K562 (cell line): Measurements from ENCODE around the gene TEPSIN. TPM values are rescaled to one million over a fixed set of nuclear protein-coding genes. Genes with fewer than 3 reads are reported as not detected.

Source experiments
- ATAC-seq: fragments of 200-7000 bp; cut with Tn5 transposase; 3 replicates; pipeline ENCODE4 v1.9.1; 2020; ENCODE audit warnings: moderate library complexity
- BruUV-seq: library from RNA; stranded (reverse); fragments of 400-500 nt; replicated peaks from 2 replicates; lab custom pipeline; 2021; lab: Mats Ljungman, UMichigan
- CTCF ChIA-PET: fragments of 300-600 bp; formaldehyde crosslinking; extraction: SDS; loops from one replicate; lab custom pipeline; 2021; ENCODE audit warnings: low intra/inter-chr PET ratio; lab: Yijun Ruan, JAX
- POLR2A ChIA-PET: fragments of 300-600, 350-650 bp; sonication (Branson Sonifier 250); formaldehyde crosslinking; extraction: SDS; loops from one replicate; lab custom pipeline; 2021; ENCODE audit warnings: antibody characterized with exemption, inconsistent platforms; lab: Yijun Ruan, JAX
- DNase-seq, 4 experiments: peaks; one replicate each; pipeline versions ENCODE4 v3.0.0 to v3.0.0-alpha.2; 2011 to 2018; ENCODE audit warnings: low spot score in 3 of 4, mixed read lengths in 3 of 4; ENCODE audit errors: extremely low read depth in 1 of 4
- FAIRE-seq: peaks from 2 replicates; lab custom pipeline; 2011; peaks lifted over from hg19 to GRCh38; lab: Jason Lieb, UNC
- H2AFZ ChIP-seq: 2 replicates; pipeline ENCODE4 v1.6.0; 2011; ENCODE audit warnings: low read depth, low read length, control low read depth, inconsistent platforms
- H3K27ac ChIP-seq: fragments of 200-600 bp; 3 replicates; pipeline ENCODE4 v1.8.0; 2011; ENCODE audit warnings: low read depth, mild to moderate bottlenecking, control low read depth, inconsistent platforms, low read length, moderate library complexity, mixed read lengths; ENCODE audit errors: extremely low read depth
- H3K27me3 ChIP-seq, 2 experiments: fragments of 300-600 bp in 1 of 2; 2 replicates in 1 of 2; 3 replicates in 1 of 2; pipeline versions ENCODE4 v1.6.0 to v1.8.0; 2011; ENCODE audit warnings: inconsistent platforms in 2 of 2, low read length in 2 of 2, mild to moderate bottlenecking in 1 of 2, mixed read lengths in 1 of 2, moderate library complexity in 1 of 2; ENCODE audit not compliant: control insufficient read depth in 2 of 2, insufficient read depth in 2 of 2
- H3K36me3 ChIP-seq: fragments of 300-600 bp; 3 replicates; pipeline ENCODE4 v1.8.0; 2011; ENCODE audit warnings: mild to moderate bottlenecking, low read length, inconsistent platforms; ENCODE audit not compliant: control insufficient read depth, insufficient read depth
- H3K4me1 ChIP-seq, 2 experiments: fragments of 200-600 bp in 1 of 2; replicated peaks in 1 of 2; 2 replicates in 1 of 2; 3 replicates in 1 of 2; pipeline versions ENCODE4 v1.5.1 to v1.8.0; 2011; ENCODE audit warnings: inconsistent platforms in 2 of 2, low read length in 2 of 2, mild to moderate bottlenecking in 1 of 2, mixed read lengths in 1 of 2, moderate library complexity in 1 of 2; ENCODE audit not compliant: control insufficient read depth in 2 of 2, insufficient read depth in 2 of 2
- H3K4me2 ChIP-seq: 2 replicates; pipeline ENCODE4 v1.6.1; 2011; ENCODE audit warnings: low read length, control low read depth, inconsistent platforms, mixed read lengths; ENCODE audit not compliant: insufficient read depth
- H3K4me3 ChIP-seq: fragments of 200-600 bp; sonication (generic), shearing (Covaris generic); 2 replicates; pipeline ENCODE4 v1.5.1; 2016; ENCODE audit warnings: control low read depth, inconsistent platforms
- H3K79me2 ChIP-seq: fragments of 200-600 bp; 3 replicates; pipeline ENCODE4 v1.8.0; 2011; ENCODE audit warnings: low read length, inconsistent platforms; ENCODE audit not compliant: control insufficient read depth, insufficient read depth
- H3K9ac ChIP-seq, 2 experiments: 2 replicates each; pipeline versions ENCODE4 v1.6.0 to v1.6.1; 2011; ENCODE audit warnings: low read depth in 2 of 2, low read length in 2 of 2, control low read depth in 1 of 2, inconsistent platforms in 1 of 2, mild to moderate bottlenecking in 1 of 2, mixed read lengths in 1 of 2; ENCODE audit not compliant: insufficient read depth in 1 of 2
- H3K9me1 ChIP-seq: one replicate; pipeline ENCODE4 v1.6.0; 2011; ENCODE audit warnings: inconsistent platforms, mild to moderate bottlenecking, low read length, moderate library complexity; ENCODE audit not compliant: control insufficient read depth, insufficient read depth
- H3K9me3 ChIP-seq: replicated peaks from 2 replicates; pipeline ENCODE4 v1.5.1; 2011; ENCODE audit warnings: low read depth, low read length, inconsistent platforms; ENCODE audit not compliant: control insufficient read depth, insufficient read depth
- H4K20me1 ChIP-seq: replicated peaks from 2 replicates; pipeline ENCODE4 v1.6.1; 2011; ENCODE audit warnings: low read length, inconsistent platforms, mixed read lengths; ENCODE audit not compliant: control insufficient read depth, insufficient read depth
- FOXA1 ChIP-seq: fragments of 450-650 bp; IDR thresholded peaks from 2 replicates; pipeline ENCODE4 v1.6.1; 2016; ENCODE audit warnings: mild to moderate bottlenecking, borderline replicate concordance
- PKNOX1 ChIP-seq: fragments of 450-650 bp; IDR thresholded peaks from 2 replicates; pipeline ENCODE4 v1.6.1; 2016
- RBM22 ChIP-seq: fragments of 200-400 bp; formaldehyde crosslinking; IDR thresholded peaks from 2 replicates; pipeline ENCODE4 v1.6.1; 2018; ENCODE audit warnings: low read length, low read depth; ENCODE audit not compliant: poor library complexity, severe bottlenecking
- WGBS: fragments of 100-300 bp; shearing (Covaris generic); methylation state at CpG from one replicate; pipeline ENCODE4 v1.1.6; 2016; ENCODE audit warnings: low coverage, mixed read lengths; ENCODE audit not compliant: insufficient coverage; ENCODE audit errors: missing lambda C conversion rate; 5-methylcytosine and 5-hydroxymethylcytosine counted together
- in situ Hi-C: fragments of 300-500 bp; cut with MboI; formaldehyde crosslinking; loops from 4 replicates; pipeline ENCODE4 v1.15.0; 2018; ENCODE audit warnings: inconsistent platforms, mixed read lengths
- intact Hi-C: fragments of 100-400 bp; cut with micrococcal nuclease; formaldehyde crosslinking; loops from 2 replicates; pipeline ENCODE4 v1.14.2; 2022
- polyA plus RNA-seq, 8 experiments: library from polyadenylated mRNA; depleted of rRNA in 4 of 8; stranded (reverse) in 5 of 8; unstranded in 3 of 8; fragments of >200 nt; fragmentation: Nextera tagmentation in 2 of 8; fragmentation: Illumina TruSeq in 1 of 8; extraction: Ambion mirVana in 2 of 8; extraction: Trizol in 1 of 8; gene quantifications; 2 replicates each; pipeline versions ENCODE4 v1.2.1 to v1.2.3, GENCODE V29; 2011 to 2014; ENCODE audit warnings: inconsistent platforms in 1 of 8, missing spikeins in 1 of 8
- total RNA-seq, 7 experiments: library from RNA; depleted of rRNA in 6 of 7; stranded (reverse); fragments of >200 nt in 6 of 7; fragmentation: Illumina TruSeq in 2 of 7; extraction: Trizol in 2 of 7; gene quantifications; 2 replicates each; pipeline versions ENCODE4 v1.2.1 to v1.2.3, GENCODE V29; 2011 to 2021; ENCODE audit warnings: low replicate concordance in 1 of 7
- TF ChIP-seq, protein P1 (sequence below): fragments of 200-800 bp; sonication (Bioruptor generic); IDR thresholded peaks from 2 replicates; pipeline ENCODE4 v1.6.1; 2017; ENCODE audit warnings: missing genetic modification characterization, missing compliant biosample characterization
- TF ChIP-seq, protein P2 (sequence below): fragments of 250-450 bp; sonication (Bioruptor Pico); IDR thresholded peaks from 2 replicates; pipeline ENCODE4 v1.5.1; 2021; ENCODE audit warnings: mild to moderate bottlenecking
- TF ChIP-seq, protein P3 (sequence below), 2 experiments: fragments of 450-650 bp; formaldehyde crosslinking in 1 of 2; IDR thresholded peaks; 2 replicates each; pipeline versions ENCODE4 v1.4.0 to v1.6.1; 2014 to 2020; ENCODE audit warnings: mild to moderate bottlenecking in 2 of 2, borderline replicate concordance in 1 of 2, low read depth in 1 of 2

The TEPSIN gene
- total and polyA plus RNA-seq, 9 of the 15 experiments (the other 6 are each of a cell fraction or from before 2014, with no cell fraction given) = 0.80 to 29.8 (median 5.3) TPM

DNA sequence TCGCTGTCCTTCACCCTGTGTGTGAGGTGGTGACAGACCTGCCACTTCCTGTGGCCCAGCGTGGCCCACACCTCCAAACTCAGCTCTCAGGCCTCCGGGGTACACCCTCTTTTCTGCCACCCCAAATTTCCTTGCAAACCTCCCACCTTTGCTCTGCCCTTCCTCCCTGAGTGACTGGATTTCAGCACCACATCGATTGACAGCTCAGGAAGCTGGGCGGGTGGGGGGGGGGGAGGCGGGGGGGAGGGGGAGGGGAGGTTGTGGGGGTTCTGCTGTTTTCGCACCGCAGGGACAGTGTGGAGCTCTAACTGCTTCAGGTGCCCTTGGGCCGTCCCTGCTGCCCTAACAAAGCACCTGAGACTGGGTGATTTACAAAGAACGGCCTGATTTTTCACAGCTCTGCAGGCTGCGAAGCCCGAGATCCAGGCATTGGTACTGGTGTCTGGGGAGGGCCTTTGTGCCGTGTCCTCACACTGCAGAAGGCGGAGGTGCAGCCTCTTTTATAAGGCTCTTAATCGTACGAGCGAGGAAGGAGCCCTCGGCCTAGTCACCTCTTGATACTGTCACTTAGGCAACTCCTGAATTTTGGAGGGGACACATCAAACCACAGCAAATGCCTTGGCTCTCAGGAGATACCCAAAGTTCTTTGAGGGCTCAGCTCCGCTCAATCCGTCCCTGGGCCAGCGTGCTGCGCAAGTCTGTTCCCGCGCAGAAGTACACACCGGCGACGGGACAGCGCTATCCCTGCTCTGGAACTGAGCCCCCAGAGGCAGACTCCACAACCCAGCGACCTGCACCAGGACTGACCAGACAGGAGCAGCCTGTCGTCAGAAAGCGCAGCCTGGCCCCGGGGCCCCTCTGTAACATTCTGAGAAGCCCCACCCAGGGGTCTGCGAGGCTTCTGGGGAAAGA lies 3.8 kb upstream of the TEPSIN start:
- Histone ChIP-seq H3K4me3 (no peak overlapping the region), H4K20me1 (peaks cover 6% of the 10 kb centered on the region; the same call in 1 of the 2 replicates), H3K36me3 (peaks cover 19% of the 10 kb centered on the region; the same call in 1 of the 3 replicates), H3K4me2 (no peak overlapping the region), H3K9me1 (no peaks in the 10 kb centered on the region), H3K9ac (peak overlapping the region in 1 of 2 experiments; percentile 68; a peak in 2 of 4 replicates), H3K27me3 (no peaks in the 10 kb centered on the region), H3K4me1 (peaks cover 10 to 88% of the 10 kb centered on the region in 2 experiments; a peak in 4 of 5 replicates), H3K79me2 (peaks cover 34% of the 10 kb centered on the region), H3K27ac (no peak overlapping the region), H3K9me3 (no peaks in the 10 kb centered on the region), H2AFZ (no peak overlapping the region)
- no peak for DNase-seq
- in situ Hi-C loops = loop anchor here (25.0 kb wide), 1 partner anchor 105 kb away; no protein-coding TSS in a partner anchor
- ATAC-seq = no peak
- 83% methylated on average over 23 of the region's 33 CpGs for WGBS
- BruUV-seq = no TSS peak
- ChIA-PET POLR2A (interaction anchor here (0.7 to 0.8 kb wide), 2 partner anchors 53 to 144 kb away, joined by 3 to 4 read pairs; partner anchors contain the start of gene SLC38A10), CTCF (interaction anchor here (0.8 to 2.0 kb wide), 3 partner anchors 100 to 141 kb away, joined by 3 to 17 read pairs (median 6); no protein-coding TSS in a partner anchor)
- intact Hi-C loops = no loop called here
- no peak for FAIRE-seq
- TF ChIP-seq, protein P1, sequence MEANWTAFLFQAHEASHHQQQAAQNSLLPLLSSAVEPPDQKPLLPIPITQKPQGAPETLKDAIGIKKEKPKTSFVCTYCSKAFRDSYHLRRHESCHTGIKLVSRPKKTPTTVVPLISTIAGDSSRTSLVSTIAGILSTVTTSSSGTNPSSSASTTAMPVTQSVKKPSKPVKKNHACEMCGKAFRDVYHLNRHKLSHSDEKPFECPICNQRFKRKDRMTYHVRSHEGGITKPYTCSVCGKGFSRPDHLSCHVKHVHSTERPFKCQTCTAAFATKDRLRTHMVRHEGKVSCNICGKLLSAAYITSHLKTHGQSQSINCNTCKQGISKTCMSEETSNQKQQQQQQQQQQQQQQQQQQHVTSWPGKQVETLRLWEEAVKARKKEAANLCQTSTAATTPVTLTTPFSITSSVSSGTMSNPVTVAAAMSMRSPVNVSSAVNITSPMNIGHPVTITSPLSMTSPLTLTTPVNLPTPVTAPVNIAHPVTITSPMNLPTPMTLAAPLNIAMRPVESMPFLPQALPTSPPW (CRISPR knock-in tag) = peak; percentile 50; the same call in 1 of the 2 replicates
- TF ChIP-seq PKNOX1 (peak; percentile 28; the same call in 1 of the 2 replicates), FOXA1 (no peak), RBM22 (no peak)
- TF ChIP-seq, protein P2, sequence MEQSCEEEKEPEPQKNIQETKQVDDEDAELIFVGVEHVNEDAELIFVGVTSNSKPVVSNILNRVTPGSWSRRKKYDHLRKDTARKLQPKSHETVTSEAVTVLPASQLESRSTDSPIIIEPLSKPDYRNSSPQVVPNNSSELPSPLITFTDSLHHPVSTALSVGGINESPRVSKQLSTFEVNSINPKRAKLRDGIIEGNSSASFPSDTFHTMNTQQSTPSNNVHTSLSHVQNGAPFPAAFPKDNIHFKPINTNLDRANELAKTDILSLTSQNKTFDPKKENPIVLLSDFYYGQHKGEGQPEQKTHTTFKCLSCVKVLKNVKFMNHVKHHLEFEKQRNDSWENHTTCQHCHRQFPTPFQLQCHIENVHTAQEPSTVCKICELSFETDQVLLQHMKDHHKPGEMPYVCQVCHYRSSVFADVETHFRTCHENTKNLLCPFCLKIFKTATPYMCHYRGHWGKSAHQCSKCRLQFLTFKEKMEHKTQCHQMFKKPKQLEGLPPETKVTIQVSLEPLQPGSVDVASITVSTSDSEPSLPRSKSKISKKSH (CRISPR knock-in tag) = no peak
- TF ChIP-seq, protein P3, sequence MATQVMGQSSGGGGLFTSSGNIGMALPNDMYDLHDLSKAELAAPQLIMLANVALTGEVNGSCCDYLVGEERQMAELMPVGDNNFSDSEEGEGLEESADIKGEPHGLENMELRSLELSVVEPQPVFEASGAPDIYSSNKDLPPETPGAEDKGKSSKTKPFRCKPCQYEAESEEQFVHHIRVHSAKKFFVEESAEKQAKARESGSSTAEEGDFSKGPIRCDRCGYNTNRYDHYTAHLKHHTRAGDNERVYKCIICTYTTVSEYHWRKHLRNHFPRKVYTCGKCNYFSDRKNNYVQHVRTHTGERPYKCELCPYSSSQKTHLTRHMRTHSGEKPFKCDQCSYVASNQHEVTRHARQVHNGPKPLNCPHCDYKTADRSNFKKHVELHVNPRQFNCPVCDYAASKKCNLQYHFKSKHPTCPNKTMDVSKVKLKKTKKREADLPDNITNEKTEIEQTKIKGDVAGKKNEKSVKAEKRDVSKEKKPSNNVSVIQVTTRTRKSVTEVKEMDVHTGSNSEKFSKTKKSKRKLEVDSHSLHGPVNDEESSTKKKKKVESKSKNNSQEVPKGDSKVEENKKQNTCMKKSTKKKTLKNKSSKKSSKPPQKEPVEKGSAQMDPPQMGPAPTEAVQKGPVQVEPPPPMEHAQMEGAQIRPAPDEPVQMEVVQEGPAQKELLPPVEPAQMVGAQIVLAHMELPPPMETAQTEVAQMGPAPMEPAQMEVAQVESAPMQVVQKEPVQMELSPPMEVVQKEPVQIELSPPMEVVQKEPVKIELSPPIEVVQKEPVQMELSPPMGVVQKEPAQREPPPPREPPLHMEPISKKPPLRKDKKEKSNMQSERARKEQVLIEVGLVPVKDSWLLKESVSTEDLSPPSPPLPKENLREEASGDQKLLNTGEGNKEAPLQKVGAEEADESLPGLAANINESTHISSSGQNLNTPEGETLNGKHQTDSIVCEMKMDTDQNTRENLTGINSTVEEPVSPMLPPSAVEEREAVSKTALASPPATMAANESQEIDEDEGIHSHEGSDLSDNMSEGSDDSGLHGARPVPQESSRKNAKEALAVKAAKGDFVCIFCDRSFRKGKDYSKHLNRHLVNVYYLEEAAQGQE (IDR thresholded peaks at IDR 0.05; ENCODE audit: borderline replicate concordance) = peak; percentile 30; the same call in 1 of the 2 replicates
- TF ChIP-seq, protein P3 (CRISPR knock-in tag; IDR thresholded peaks at IDR 0.05; ENCODE audit: low read depth) = no peak
